Measurements from ENCODE around the gene LGR5.

DNA sequence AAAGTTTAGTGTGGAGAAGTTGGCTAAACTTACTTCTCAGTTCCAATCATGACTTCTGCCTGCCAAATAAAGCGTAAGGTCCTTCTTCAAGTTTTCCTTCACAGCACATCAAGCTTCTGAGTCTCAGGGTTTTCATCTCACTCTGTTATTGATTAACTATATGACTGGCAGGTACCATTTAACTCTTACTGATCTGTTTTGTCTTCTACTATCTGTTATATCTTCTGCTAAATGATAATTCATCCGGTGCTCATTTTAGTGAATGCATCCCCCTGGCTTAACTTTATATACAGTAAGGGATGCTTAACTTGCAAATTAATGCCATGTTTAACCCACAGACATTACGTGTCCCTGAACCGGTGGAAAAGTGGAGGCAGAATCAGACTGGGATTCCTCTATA is 20.7 kb downstream of the LGR5 start:
- no peak for TF ChIP-seq CTCF (IDR thresholded peaks at IDR 0.05 in 2 of 3, conservative IDR thresholded peaks at IDR 0.05 in 1 of 3; ENCODE audit: insufficient read depth in 2 of 3, low read depth in 1 of 3, low read length in 3 of 3)
- TF ChIP-seq POLR2A (conservative IDR thresholded peaks at IDR 0.05), result no peak
- no peak for TF ChIP-seq CBX2 (IDR thresholded peaks at IDR 0.05; ENCODE audit: insufficient read depth, low read length, poor library complexity, severe bottlenecking)
- no peak for TF ChIP-seq EGR1 (conservative IDR thresholded peaks at IDR 0.05)
- TF ChIP-seq TBL1XR1 (IDR thresholded peaks at IDR 0.05; ENCODE audit: low read length in 2 of 2), result no peak

Data from K562 (cell line).